Glutamatergic neuron (in vitro differentiated cells): ENCODE results near the gene OR6S1. TPM values are rescaled to one million over a fixed set of nuclear protein-coding genes. Genes with fewer than 3 reads are reported as not detected.
"Not testable (repeated sequence)": the region's sequence is repeated elsewhere in the genome, so short reads cannot be mapped to it uniquely, and the experiment has no call there.

Experiments used
- DNase-seq: peaks from one replicate; pipeline ENCODE4 v3.0.0; 2022
- H3K27ac Mint-ChIP-seq: one replicate; pipeline ENCODE4 v1.8.0; 2020; ENCODE audit warnings: mild to moderate bottlenecking, mixed read lengths, inconsistent platforms; ENCODE audit not compliant: unreplicated experiment
- H3K27me3 Mint-ChIP-seq: one replicate; pipeline ENCODE4 v1.8.0; 2020; ENCODE audit warnings: mild to moderate bottlenecking, moderate library complexity, mixed read lengths, inconsistent platforms; ENCODE audit not compliant: unreplicated experiment
- H3K36me3 Mint-ChIP-seq: one replicate; pipeline ENCODE4 v1.8.0; 2020; ENCODE audit warnings: mild to moderate bottlenecking, mixed read lengths, inconsistent platforms; ENCODE audit not compliant: unreplicated experiment
- H3K4me1 Mint-ChIP-seq: one replicate; pipeline ENCODE4 v1.8.0; 2020; ENCODE audit warnings: mild to moderate bottlenecking, low read depth, mixed read lengths, inconsistent platforms; ENCODE audit not compliant: unreplicated experiment
- H3K4me3 Mint-ChIP-seq: one replicate; pipeline ENCODE4 v1.8.0; 2020; ENCODE audit warnings: mild to moderate bottlenecking, mixed read lengths, inconsistent platforms; ENCODE audit not compliant: unreplicated experiment
- H3K9me3 Mint-ChIP-seq: one replicate; pipeline ENCODE4 v1.8.0; 2020; ENCODE audit warnings: mild to moderate bottlenecking, moderate library complexity, mixed read lengths, inconsistent platforms; ENCODE audit not compliant: unreplicated experiment
- CTCF ChIP-seq: fragments of 200-600 bp; sonication (generic); IDR thresholded peaks from one replicate; pipeline ENCODE4 v1.5.0; 2021; ENCODE audit not compliant: partially characterized antibody, unreplicated experiment
- total RNA-seq: library from RNA; stranded (reverse); fragmentation: NEBNext Ultra II Directional; extraction: Animal tissue kit (Norgen Biotek cat#: 25700); gene quantifications from one replicate; pipeline ENCODE4 v1.2.1, GENCODE V29; 2021; ENCODE audit not compliant: unreplicated experiment

OR6S1 gene
- total RNA-seq, 1 donor from 2014 or later: not detected

GRCh38 chr14:20652996-20653975 is 11.8 kb upstream of the OR6S1 start:
- H3K4me1 Mint-ChIP-seq: no peaks in the 10 kb centered on the region
- no peak overlapping the region for H3K27ac Mint-ChIP-seq
- peaks cover 21% of the 10 kb centered on the region for H3K27me3 Mint-ChIP-seq
- peaks cover 7% of the 10 kb centered on the region for H3K36me3 Mint-ChIP-seq
- peak overlapping the region; percentile 76 for H3K4me3 Mint-ChIP-seq
- no peak for TF ChIP-seq CTCF
- H3K9me3 Mint-ChIP-seq: peaks cover 9% of the 10 kb centered on the region
- DNase-seq: peak; percentile 35

DNA sequence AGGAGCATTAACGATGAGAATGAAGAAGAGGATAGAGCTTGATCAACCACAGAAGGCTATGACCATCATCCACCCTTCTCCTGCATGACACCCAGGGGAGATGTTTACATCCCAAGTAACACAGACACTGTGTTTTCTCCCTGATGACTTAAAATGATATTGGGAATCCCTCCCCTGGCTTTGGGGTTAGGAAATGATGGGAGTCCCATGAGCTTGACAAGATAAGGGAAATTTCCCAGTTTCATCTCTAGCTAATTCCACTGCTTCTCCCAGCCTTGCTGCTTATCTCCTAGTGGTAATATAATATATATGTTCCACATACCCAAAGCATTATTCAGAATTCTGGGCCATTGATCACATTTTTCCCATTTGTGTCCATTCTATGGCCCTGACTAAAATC is 4.0 kb upstream of the OR6S1 start:
- peaks cover 3% of the 10 kb centered on the region for H3K27me3 Mint-ChIP-seq
- H3K9me3 Mint-ChIP-seq: peaks cover 1% of the 10 kb centered on the region
- no peaks in the 10 kb centered on the region for H3K36me3 Mint-ChIP-seq
- H3K27ac Mint-ChIP-seq: no peak overlapping the region
- H3K4me3 Mint-ChIP-seq: no peak overlapping the region
- TF ChIP-seq CTCF: no peak
- no peaks in the 10 kb centered on the region for H3K4me1 Mint-ChIP-seq
- no peak for DNase-seq

- H3K36me3 Mint-ChIP-seq: no peaks in the 10 kb centered on the region
- H3K27me3 Mint-ChIP-seq: peaks cover 3% of the 10 kb centered on the region
- H3K4me1 Mint-ChIP-seq: no peaks in the 10 kb centered on the region
- no peak overlapping the region for H3K27ac Mint-ChIP-seq
- TF ChIP-seq CTCF: no peak
- H3K9me3 Mint-ChIP-seq: peaks cover 1% of the 10 kb centered on the region
- H3K4me3 Mint-ChIP-seq: no peak overlapping the region
- no peak for DNase-seq
Measured at GRCh38 chr14:20644520-20644919, 3.0 kb upstream of the OR6S1 start.

DNA sequence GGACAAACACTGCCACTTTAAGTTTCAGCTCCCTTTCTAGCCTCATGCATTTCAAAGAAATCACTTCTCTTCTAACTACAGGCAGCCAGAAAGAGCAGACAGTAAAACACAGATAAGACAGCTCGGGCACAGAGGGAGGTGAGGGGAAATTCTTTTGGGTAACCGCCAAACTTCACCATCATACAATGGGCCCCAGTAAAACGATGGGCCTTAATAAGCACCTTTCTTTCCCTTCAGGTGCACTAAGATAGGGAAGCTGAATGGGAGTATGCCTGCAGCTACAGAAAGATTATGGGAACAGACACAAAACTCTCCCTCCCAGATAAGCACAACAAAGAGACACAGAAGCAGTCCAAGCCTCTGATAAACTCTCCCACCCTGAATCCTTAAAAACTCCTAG is 1.3 kb upstream of the OR6S1 start:
- H3K27ac Mint-ChIP-seq, H3K27me3 Mint-ChIP-seq, H3K36me3 Mint-ChIP-seq, H3K9me3 Mint-ChIP-seq, H3K4me3 Mint-ChIP-seq, DNase-seq, H3K4me1 Mint-ChIP-seq: not testable (repeated sequence)

DNA sequence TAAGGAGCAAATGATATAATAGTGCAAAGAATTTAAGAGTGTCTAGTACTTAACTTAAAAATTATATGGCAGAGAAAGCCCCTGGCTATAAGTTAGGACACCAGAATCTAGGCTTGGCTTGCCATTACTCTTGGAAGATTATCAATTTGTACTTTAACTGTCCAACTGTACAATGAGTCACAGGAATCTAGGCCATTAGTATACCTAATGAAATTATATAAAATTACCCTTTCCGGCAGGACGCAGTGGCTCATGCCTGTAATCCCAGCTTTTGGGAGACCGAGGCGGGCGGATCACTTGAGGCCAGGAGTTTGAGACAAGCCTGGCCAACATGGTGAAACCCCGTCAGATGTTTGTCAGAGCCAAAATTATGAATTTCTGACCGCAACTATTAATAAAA is 691 bp upstream of the OR6S1 start:
- TF ChIP-seq CTCF: no peak
- Mint-ChIP-seq H3K27me3 (peaks cover 3% of the 10 kb centered on the region), H3K4me1 (no peaks in the 10 kb centered on the region), H3K9me3 (peaks cover 1% of the 10 kb centered on the region), H3K27ac (no peak overlapping the region), H3K36me3 (no peaks in the 10 kb centered on the region), H3K4me3 (no peak overlapping the region)
- no peak for DNase-seq
